ENCODE data around the gene FTCD.
"Not testable (repeated sequence)": the region's sequence is repeated elsewhere in the genome, so short reads cannot be mapped to it uniquely, and the experiment has no call there.

Gene FTCD

DNA sequence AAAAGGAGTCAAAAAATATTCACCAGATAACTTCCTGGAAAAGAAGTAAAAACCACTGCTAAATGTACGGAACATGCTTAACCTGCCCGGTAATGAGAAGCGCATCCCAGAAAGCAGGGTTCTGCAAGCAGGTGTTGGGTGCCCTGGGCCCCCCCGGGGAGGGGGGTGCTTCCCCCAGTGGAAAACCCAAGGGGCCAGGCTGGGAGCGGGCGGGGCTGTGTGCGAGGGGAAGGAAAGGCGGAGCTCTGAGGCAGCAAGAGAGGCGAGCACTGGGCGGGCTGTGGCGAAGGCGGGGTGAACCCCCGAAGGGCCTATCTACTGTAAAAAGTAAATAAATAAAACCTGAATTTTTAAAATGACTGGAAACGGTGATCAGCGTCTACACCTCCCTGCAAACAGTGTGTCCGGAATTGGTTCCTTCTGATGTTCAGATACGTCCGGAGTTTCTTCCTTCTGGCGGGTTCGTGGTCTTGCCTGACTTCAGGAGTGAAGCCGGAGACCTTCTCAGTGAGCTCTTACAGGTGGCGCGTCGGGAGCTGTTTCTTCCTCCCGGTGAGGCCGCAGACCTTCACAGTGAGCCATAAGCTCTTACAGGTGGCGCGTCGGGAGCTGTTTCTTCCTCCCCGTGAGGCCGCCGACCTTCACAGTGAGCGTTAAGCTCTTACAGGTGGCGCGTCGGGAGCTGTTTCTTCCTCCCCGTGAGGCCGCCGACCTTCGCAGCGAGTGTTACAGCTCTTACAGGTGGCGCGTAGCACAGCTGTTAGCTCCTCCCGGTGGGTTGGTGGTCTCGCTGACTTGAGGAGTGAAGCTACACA is 13.4 kb downstream of the FTCD start:
- no peak for DNase-seq
- Histone ChIP-seq H3K4me2 (ENCODE audit: low read depth, low read length) (no peak overlapping the region), H3F3A (ENCODE audit: insufficient read depth, low read length) (no peaks in the 10 kb centered on the region), H3K9me2 (replicated peaks; ENCODE audit: insufficient read depth, low read length) (no peaks in the 10 kb centered on the region), H4K20me1 (ENCODE audit: insufficient read depth, low read length) (no peaks in the 10 kb centered on the region), H3K4me1 (ENCODE audit: low read length) (no peaks in the 10 kb centered on the region), H3K9me3 (replicated peaks; ENCODE audit: insufficient read depth, low read length) (no peaks in the 10 kb centered on the region), H2AFZ (ENCODE audit: low read length) (no peak overlapping the region), H3K36me3 (replicated peaks; ENCODE audit: insufficient read depth, low read length) (no peaks in the 10 kb centered on the region), H3K27me3 (replicated peaks; ENCODE audit: insufficient read depth, low read length) (peaks cover 54% of the 10 kb centered on the region), H3K9ac (ENCODE audit: low read length) (no peak overlapping the region), H3K79me2 (ENCODE audit: low read length) (no peaks in the 10 kb centered on the region), H3K27ac (ENCODE audit: low read length) (no peak overlapping the region), H3K4me3 (ENCODE audit: low read length) (no peak overlapping the region)
- TF ChIP-seq, protein P1, sequence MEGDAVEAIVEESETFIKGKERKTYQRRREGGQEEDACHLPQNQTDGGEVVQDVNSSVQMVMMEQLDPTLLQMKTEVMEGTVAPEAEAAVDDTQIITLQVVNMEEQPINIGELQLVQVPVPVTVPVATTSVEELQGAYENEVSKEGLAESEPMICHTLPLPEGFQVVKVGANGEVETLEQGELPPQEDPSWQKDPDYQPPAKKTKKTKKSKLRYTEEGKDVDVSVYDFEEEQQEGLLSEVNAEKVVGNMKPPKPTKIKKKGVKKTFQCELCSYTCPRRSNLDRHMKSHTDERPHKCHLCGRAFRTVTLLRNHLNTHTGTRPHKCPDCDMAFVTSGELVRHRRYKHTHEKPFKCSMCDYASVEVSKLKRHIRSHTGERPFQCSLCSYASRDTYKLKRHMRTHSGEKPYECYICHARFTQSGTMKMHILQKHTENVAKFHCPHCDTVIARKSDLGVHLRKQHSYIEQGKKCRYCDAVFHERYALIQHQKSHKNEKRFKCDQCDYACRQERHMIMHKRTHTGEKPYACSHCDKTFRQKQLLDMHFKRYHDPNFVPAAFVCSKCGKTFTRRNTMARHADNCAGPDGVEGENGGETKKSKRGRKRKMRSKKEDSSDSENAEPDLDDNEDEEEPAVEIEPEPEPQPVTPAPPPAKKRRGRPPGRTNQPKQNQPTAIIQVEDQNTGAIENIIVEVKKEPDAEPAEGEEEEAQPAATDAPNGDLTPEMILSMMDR (IDR thresholded peaks at IDR 0.05; ENCODE audit: low read length) = no peak
- TF ChIP-seq EZH2phosphoT487 (IDR thresholded peaks at IDR 0.05; ENCODE audit: low read length) = no peak
- TF ChIP-seq EZH2 (optimal IDR thresholded peaks at IDR 0.05; ENCODE audit: low read depth, low read length) = no peak

DNA sequence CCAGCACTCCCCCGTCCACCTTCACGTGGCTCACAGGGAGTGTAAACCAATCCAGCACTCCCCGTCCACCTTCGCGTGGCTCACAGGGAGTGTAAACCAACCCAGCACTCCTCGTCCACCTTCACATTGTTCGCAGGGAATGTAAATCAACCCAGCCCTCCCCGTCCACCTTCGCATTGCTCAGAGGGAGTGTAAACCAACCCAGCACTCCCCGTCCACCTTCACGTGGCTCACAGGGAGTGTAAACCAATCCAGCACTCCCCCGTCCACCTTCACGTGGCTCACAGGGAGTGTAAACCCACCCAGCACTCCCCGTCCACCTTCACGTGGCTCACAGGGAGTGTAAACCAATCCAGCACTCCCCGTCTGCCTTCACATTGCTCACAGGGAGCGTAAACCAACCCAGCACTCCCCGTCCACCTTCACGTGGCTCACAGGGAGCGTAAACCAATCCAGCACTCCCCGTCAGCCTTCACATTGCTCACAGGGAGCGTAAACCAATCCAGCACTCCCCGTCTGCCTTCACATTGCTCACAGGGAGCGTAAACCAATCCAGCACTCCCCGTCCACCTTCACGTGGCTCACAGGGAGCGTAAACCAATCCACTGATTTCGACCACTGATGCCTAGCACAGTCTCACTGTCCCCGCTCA is 14.9 kb downstream of the FTCD start:
- not testable (repeated sequence) for H3K9me2 ChIP-seq (replicated peaks; ENCODE audit: insufficient read depth, low read length); H3K79me2 ChIP-seq (ENCODE audit: low read length); H3K9me3 ChIP-seq (replicated peaks; ENCODE audit: insufficient read depth, low read length); H3K36me3 ChIP-seq (replicated peaks; ENCODE audit: insufficient read depth, low read length); H3K4me1 ChIP-seq (ENCODE audit: low read length); DNase-seq; H3K4me3 ChIP-seq (ENCODE audit: low read length); H3K9ac ChIP-seq (ENCODE audit: low read length); H3K4me2 ChIP-seq (ENCODE audit: low read depth, low read length); H2AFZ ChIP-seq (ENCODE audit: low read length); H3K27ac ChIP-seq (ENCODE audit: low read length); H4K20me1 ChIP-seq (ENCODE audit: insufficient read depth, low read length); H3F3A ChIP-seq (ENCODE audit: insufficient read depth, low read length)
- H3K27me3 ChIP-seq (replicated peaks; ENCODE audit: insufficient read depth, low read length) = peaks cover 66% of the 10 kb centered on the region

DNA sequence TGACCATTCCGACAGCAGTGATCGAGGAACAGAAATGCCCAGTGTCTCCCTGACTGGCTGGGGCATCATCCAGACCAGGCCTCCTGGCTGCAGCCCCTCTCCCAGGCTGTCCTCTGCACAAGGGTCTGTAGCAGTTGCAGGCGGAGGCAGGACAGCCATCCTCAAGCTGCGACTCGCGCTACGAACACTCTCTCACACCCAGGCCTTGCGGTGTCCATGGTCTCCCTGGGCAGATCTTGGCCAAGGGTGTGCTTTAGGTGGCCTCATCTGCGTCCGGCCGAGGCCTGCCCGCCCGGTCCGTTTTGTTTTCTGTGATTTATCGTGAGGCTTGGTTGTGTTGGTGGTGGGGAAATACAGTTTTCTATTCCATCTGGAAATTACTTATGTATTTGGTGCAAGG is 15.7 kb downstream of the FTCD start:
- H3F3A ChIP-seq (ENCODE audit: insufficient read depth, low read length) = no peaks in the 10 kb centered on the region
- no peak overlapping the region for H3K4me2 ChIP-seq (ENCODE audit: low read depth, low read length)
- no peak for TF ChIP-seq EZH2phosphoT487 (IDR thresholded peaks at IDR 0.05; ENCODE audit: low read length)
- TF ChIP-seq, protein P1 (IDR thresholded peaks at IDR 0.05; ENCODE audit: low read length) = no peak
- TF ChIP-seq EZH2 (optimal IDR thresholded peaks at IDR 0.05; ENCODE audit: low read depth, low read length) = no peak
- no peak overlapping the region for H3K4me3 ChIP-seq (ENCODE audit: low read length)
- H3K27ac ChIP-seq (ENCODE audit: low read length) = no peak overlapping the region
- H2AFZ ChIP-seq (ENCODE audit: low read length) = no peak overlapping the region
- no peaks in the 10 kb centered on the region for H3K36me3 ChIP-seq (replicated peaks; ENCODE audit: insufficient read depth, low read length)
- no peaks in the 10 kb centered on the region for H3K4me1 ChIP-seq (ENCODE audit: low read length)
- no peaks in the 10 kb centered on the region for H3K79me2 ChIP-seq (ENCODE audit: low read length)
- peaks cover 72% of the 10 kb centered on the region for H3K27me3 ChIP-seq (replicated peaks; ENCODE audit: insufficient read depth, low read length)
- no peaks in the 10 kb centered on the region for H3K9me3 ChIP-seq (replicated peaks; ENCODE audit: insufficient read depth, low read length)
- H3K9me2 ChIP-seq (replicated peaks; ENCODE audit: insufficient read depth, low read length) = no peaks in the 10 kb centered on the region
- DNase-seq = no peak
- H4K20me1 ChIP-seq (ENCODE audit: insufficient read depth, low read length) = no peaks in the 10 kb centered on the region
- H3K9ac ChIP-seq (ENCODE audit: low read length) = no peak overlapping the region

Data from MM.1S (cell line).